Activated CD4-positive, alpha-beta T cell treated with anti-CD3 and anti-CD28 coated beads for 4 hours (primary cell): Measurements from ENCODE around the gene DCC.

Source experiments
- DNase-seq, 2 donors: peaks; one replicate each; pipeline ENCODE4 v3.0.0-alpha.2; 2020

Gene DCC, protein sequence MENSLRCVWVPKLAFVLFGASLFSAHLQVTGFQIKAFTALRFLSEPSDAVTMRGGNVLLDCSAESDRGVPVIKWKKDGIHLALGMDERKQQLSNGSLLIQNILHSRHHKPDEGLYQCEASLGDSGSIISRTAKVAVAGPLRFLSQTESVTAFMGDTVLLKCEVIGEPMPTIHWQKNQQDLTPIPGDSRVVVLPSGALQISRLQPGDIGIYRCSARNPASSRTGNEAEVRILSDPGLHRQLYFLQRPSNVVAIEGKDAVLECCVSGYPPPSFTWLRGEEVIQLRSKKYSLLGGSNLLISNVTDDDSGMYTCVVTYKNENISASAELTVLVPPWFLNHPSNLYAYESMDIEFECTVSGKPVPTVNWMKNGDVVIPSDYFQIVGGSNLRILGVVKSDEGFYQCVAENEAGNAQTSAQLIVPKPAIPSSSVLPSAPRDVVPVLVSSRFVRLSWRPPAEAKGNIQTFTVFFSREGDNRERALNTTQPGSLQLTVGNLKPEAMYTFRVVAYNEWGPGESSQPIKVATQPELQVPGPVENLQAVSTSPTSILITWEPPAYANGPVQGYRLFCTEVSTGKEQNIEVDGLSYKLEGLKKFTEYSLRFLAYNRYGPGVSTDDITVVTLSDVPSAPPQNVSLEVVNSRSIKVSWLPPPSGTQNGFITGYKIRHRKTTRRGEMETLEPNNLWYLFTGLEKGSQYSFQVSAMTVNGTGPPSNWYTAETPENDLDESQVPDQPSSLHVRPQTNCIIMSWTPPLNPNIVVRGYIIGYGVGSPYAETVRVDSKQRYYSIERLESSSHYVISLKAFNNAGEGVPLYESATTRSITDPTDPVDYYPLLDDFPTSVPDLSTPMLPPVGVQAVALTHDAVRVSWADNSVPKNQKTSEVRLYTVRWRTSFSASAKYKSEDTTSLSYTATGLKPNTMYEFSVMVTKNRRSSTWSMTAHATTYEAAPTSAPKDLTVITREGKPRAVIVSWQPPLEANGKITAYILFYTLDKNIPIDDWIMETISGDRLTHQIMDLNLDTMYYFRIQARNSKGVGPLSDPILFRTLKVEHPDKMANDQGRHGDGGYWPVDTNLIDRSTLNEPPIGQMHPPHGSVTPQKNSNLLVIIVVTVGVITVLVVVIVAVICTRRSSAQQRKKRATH (N-terminal part only)

DNA sequence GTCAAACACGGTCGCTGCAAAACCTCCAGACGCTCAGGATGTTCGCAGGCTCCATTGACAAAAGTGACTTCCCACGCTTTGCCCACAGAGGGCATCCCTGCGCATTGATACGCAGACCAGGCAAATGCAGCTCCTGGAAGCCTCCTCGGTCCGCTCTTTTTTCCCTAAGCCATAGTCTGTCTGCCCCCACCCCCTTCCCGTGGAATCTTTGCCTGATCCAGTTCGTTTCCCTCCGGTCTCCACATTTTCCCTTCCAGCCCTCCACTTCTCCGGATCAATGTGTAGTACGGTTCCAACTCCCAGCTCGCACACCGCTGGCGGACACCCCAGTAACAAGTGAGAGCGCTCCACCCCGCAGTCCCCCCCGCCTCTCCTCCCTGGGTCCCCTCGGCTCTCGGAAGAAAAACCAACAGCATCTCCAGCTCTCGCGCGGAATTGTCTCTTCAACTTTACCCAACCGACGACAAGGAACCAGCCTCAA lies at the start of gene DCC:
Gene DCC (plus strand): TSS at position 307 of the 481 bp plus-strand sequence. CDS start 591 bp downstream, outside the sequence.
- DNase-seq = no peak

GRCh38 chr18:52310651-52311050 lies 29.3 kb upstream of the DCC start:
- DNase-seq = no peak

GRCh38 chr18:52311331-52311730 lies 28.7 kb upstream of the DCC start:
- DNase-seq = no peak

GRCh38 chr18:52312346-52312745 lies 27.7 kb upstream of the DCC start:
- no peak for DNase-seq

- no peak for DNase-seq
Observed at GRCh38 chr18:52313213-52313612, 26.8 kb upstream of the DCC start.

DNA sequence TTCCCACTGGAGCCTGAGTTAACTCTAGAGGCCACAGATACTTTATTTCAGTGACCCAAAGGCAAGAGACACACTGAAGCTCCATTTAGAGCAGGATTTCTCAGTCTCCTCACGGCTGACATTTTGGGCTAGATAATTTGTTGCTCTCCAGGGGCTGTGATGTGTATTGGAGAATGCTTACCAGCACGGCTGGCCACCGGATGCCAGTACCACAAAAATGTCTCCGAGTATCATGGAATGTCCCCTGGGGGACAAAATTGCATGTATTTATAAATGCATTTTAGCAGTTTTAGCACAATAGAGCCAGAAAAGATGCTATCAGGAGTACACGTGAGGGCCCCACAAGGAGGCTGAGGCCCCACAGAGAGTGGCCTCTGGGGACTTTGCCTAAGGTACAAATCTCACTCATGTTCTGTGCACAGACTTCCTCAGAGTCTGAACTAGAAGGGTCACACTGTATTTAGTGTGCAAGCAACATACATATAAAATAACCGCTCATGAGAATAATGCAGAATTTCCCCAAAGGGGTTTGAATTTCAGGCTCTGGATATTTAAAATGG lies 20.5 kb upstream of the DCC start:
- no peak for DNase-seq

DNA sequence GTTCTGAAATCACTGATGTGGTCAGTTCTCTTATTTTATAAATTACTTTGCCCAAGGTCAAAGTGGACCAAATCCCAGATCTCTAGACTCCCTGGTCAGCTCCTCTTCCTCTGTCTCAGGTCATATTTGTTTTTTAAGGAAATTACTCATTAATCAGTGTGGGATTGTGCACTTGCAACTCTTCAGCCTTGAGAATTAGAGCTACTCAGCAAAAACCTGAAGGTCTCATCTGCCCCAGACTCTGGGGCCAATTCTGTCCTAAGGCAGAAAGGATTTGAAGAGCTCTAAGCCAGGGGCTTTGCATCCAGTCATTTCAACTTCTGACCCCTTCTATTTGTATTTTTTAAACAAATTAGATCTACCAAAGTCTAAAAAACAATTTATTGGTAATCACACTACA lies 17.7 kb upstream of the DCC start:
- no peak for DNase-seq

GRCh38 chr18:52323802-52324201 lies 16.2 kb upstream of the DCC start:
- no peak for DNase-seq

DNA sequence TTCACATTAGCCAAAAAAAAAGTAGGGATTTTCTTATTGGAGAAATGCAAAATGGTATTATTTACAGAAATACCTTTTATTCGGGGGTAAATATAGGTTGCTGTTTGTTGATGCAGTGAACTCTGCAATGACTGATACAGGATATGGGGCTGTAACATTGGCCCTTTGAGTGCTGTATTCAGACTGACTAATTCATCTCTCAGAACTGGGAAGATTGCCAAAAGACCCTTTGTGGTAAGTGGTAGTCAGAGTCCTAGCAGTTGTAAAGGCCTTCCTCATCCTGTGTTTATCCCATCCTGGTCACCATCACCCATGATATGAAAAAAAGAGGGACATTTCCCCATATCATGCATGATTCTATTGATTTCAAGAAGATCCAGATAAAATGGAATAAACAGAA lies 14.0 kb upstream of the DCC start:
- no peak for DNase-seq

DNA sequence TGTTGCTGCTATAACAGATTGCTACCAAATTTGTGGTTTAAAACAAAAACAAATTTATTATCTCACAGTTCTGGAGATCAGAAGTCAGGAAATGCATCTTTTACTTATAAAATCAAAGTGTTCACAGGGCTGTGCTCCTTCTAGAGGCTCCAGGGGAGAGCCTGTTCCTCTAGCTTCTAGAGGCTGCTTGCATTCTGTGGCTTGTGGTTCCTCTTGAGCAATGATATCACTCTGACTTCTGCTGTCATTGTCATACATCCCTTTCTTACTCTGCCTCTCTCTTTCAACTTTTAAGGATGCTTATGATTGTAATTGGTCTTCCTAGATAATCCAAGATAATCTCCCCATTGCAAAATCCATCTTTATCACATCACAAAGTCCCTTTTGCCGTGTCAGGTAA lies 6.1 kb upstream of the DCC start:
- DNase-seq = no peak

DNA sequence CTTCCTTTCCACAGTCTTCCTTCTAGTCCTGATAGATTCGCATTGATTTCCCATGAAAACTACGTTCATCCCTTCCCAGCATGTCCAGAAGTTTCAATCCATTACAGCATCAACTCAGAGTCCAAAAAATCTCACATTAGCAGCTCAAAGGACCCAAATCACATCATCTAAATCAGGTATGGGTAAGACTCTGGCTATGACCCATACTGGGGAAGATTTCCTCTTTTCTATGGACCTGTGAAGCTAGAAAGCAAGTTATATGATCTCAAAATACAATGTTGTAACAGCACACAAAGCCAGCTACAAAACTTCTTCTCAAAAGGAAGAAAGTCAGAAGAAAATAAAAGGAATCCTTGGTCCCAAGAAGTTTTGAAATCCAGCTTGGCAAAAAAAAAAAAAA lies 5.7 kb upstream of the DCC start:
- no peak for DNase-seq

DNA sequence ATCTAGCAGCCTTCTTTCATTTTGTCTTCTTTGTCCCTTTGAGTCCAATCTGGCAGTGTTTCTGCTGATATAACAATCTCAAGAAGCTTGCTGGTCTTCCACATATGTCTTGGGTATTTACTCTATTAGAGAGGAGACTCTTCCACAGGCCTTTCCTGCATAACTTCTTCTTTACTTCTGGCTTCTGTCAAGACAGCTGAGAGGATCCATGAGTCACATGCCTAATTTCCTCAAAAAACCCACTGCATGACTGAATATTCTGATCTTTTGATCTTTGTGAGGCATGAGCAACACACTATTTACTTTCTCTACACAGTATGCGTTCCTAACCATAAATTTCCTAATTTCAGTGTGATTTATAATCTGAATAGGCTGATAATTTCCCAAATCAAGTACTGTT lies 5.1 kb upstream of the DCC start:
- no peak for DNase-seq

DNA sequence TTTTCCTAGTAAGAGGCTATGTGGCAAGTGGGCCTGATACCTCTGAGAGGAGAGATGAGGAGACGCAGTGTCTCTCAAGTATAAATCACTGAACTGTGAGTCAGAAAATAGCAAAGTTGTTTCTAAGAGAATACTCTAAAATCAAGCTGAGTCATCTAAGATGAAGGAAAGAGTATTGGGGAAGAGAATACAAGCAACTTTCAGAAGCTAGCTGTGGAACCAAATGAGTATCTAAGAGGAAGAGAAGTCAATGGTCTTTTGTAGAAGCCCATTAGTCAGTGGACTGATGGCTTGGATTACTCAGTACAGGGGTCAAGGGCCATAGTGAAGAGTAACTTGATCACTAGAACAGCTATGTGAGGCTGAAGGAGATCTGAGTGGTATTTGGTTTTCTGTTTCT lies 2.7 kb upstream of the DCC start:
- no peak for DNase-seq

DNA sequence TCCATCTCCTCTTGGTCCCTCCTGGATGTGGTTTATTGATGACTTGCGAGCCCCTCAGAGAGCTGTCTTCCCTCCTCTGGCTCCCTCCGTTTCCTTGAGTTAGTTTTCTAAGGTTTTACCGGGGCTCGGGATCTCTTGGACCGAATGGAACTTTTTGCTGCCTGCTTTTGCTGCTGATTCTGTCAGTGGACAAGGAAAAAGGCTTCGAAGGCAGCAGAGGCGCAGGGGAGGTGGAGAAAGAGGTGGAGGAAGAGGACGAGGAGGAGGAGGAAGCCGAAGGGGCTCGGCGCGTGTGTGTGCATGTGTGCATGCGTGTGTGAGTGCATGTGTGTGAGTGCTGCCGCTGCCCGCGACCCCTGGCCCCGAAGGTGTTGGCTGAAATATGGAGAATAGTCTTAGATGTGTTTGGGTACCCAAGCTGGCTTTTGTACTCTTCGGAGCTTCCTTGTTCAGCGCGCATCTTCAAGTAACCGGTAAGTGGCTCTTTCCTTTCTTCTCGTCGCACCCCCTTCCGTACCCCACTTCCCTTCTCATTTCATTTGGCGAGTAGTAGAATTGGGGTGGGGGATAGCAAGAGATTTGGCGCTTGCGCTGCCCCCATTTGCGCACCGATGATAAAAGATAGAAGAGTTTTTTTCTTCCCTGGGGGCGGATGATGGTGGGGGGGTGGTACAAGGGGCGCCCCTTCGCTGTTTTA lies 557 bp downstream of the DCC start:
- DNase-seq = no peak

GRCh38 chr18:52341103-52341432 lies 1.1 kb downstream of the DCC start:
- DNase-seq = no peak

DNA sequence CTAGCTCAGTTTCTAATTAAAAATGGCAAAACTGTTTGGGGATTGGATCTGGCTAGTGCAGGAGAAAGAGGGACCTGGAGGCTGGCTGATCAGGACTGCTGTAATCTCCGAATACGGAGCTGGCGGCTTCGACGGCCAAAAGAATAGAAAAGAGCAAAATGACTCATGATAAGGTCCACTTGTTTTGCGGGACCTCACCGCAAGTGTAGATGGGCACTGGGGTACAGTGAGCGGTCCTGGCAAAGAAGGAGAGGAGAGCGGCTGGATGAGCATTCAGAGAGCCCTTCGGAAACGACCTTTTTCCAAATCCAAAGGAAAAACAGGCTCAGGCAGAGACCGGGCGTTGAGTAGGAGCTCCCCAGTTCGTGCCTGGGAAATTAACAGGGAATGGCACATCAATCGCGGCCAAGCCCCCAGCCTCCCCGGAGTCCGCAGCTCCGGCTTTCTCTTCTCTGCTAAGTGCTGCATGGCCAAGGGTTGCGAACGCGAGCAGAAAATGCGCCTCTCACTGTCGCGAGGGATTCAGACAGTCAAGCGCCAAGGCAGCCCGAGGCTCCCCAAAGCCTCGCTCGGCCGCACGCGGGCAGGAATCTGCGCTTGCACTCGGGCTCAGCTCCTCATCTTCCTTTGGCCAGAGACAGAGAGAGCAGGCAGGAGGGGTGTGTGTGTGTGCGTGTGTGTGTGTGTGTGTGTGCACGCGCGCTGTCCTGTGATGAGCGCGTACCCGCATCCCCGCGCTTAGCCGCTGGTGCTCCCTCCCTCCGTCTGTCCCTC lies 1.8 kb downstream of the DCC start:
- no peak for DNase-seq

DNA sequence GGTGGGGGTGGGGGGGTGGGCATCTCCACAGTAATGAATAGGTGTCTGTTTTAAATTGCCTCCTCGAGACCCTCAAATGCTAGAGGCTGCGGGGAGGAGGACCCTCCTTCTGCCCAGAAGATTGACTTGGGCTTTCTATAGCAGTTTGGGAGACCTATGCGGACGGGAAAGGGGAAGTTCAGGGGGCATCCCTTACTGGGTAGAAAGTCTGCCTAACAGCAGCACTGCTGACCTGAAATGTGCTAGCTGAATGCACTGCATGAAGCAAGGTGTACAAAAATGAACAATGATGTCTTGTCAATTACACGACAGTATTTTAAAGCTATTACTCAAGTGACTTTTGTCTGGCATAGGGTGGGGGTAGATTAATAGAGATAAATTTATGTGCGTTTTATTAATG lies 2.5 kb downstream of the DCC start:
- DNase-seq = no peak

DNA sequence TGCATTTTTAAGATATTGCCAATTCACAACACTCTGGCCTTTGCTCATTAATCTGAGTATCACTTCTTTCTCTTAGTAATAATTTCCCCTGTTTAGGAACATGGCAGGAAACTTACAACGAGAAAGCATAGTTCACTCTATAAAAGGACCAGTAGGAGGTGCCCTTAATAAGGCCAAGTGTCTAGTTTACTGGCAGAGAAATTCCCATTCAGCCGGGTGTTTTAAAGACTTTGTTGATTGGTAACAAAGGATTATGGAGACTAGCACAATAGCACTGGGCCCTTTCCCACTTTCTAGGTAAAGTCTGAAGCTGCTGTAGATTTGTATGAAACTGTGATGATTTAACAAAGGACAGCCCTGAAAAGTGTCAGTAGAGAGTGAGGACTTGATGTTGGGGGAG lies 3.1 kb downstream of the DCC start:
- DNase-seq = no peak

GRCh38 chr18:52343731-52344340 lies 3.8 kb downstream of the DCC start:
- DNase-seq = no peak

DNA sequence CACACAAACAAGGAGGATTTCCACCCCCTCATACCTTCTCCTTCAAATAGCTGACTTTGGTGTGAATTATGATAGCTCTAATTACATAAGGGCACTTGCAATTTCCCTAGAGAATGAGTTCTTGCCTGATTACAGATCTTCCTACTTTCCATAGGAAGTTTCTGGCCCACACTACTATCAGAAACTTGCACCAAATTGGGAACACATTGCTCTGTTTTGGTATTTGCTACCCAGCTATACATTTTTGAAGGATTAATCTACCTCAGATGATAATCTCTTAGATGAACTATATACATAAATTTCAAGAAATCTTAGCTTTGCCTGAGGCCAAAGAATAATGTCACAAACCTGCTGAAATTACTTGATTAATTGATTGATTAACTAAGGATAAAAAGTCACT lies 4.9 kb downstream of the DCC start:
- no peak for DNase-seq

- DNase-seq = no peak
Observed at GRCh38 chr18:52345428-52345827, 5.4 kb downstream of the DCC start.
